HG03103 (cell line): ENCODE data around the gene SOX18.

ENCODE experiments used
- ATAC-seq: cut with Tn5 transposase; IDR thresholded peaks from one replicate; pipeline ENCODE4 v1.9.1; 2021; ENCODE audit warnings: low read depth; ENCODE audit not compliant: unreplicated experiment

The SOX18 gene

DNA sequence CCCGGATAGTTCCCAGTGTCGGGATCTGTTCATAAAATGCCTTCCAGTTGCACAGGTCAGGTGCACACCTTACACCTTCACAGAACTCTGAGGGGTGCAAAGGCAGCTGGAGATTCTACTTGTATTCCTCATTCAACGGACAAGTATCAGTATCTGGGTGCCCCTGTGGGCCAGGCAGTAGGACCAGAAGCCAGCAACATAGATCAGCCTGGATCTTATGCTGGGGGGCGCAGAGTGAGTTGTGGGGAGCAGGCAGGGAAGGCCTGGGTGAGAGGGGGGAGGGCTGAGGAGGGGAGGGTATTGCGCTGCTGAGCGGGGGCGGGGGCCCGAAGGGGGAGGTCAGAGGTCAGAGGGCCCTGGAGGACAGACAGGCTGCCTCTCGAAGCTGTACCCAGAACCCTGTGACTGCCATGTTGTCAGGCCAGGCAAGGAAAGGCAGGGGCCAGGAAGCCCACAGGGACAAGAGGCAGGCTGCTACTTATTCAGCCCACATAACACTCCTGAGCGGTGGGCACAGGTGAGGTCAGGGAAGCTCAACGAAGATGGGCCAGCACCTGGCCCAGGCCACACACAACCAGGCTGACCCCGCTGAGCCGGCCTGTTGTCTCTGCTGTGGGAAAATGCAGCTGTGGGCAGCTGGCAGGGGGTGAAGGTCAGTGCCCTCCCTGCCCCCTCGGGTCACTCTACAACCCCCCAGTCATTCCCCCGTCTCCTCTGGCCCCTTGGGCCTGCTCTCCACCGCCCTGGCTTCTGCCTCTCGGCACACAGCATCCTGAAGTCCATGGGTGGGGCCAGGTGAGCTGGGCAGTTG, 31.6 kb upstream of the SOX18 start:
- ATAC-seq = no peak

DNA sequence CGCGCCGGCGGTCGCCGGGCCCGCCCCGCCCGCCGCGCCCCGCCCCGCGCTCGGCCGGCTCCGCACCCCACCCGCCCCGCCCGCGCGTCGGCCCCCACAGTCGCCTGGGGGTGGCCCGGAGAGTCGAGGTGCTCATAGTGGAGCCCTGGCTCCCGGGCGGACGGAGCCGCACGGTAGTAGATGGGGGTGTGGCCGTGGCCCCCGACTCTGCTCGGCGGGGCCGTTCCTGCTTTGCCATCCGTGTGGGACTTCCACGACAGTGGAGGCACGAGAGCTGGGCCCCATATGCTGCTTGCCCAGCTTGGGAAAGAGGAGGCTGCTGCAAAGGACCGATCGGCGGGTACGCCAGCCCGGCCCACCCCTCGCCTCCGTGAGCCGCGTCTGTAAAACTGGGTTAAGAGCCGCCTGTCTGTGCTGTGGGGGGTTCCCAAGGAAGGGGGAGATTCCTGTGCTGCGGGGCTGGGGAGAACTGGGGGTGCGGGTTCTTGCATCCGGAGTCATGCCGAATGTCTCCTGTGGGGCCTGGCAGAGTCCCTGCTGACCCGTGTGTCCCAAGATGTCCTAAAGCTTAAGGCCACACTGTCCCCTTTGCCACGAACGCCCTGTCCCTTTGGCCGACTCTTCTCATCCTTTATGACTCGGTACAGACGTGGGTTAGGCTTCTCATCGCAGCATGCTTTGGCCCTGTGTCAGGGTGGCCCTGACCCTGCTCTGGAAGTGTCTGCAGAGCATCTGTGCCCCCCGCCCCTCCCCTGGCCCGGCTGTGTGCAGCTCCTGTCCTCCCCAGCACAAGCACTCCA, 30.8 kb upstream of the SOX18 start, which contains the start of gene OPRL1:
Gene OPRL1, plus strand, starts transcription at position 70 of the 800 bp plus-strand sequence. CDS start 12,639 bp downstream, outside the sequence.
- no peak for ATAC-seq

DNA sequence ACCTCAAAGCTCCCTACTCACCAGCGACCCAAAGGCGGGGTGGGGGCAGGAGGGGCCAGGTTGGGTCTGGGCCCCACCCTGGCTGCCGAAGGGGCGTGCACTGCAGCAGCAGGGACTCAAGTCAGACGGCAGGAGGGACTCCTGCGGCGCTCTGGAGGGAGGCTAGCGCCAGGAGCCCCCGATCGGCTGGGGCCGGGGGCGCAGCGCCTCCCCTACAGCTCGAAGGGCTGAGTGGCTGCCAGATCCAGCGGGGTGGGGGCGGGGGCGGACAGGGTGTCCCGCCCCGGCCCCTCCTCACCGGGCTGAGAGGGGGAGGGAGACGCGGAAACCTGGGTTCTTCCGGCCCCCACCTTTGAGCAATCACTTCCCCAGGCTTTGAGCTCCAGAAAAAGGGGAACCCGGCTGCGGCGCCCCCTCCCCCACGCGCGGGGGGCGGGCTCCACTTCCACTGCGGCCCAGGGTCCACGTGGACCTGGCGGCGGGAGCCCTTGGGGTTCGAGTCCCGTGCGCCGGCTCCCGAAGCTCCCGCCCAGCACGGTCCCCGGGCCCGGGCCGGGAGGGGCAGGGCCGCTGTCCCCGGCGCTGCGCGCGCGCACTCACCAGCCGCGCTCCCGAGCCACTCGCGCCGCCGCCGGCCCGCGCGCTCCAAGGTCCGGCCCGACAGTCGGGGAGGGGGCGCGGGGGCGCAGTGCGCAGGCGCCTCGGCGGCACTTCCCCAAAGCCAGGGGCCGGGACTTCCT, 30.0 kb upstream of the SOX18 start, which contains the start of gene RGS19:
Gene RGS19, minus strand, starts transcription at position 246 of the 740 bp plus-strand sequence. CDS start 2,632 bp downstream, outside the sequence.
- peak; percentile 33 for ATAC-seq

DNA sequence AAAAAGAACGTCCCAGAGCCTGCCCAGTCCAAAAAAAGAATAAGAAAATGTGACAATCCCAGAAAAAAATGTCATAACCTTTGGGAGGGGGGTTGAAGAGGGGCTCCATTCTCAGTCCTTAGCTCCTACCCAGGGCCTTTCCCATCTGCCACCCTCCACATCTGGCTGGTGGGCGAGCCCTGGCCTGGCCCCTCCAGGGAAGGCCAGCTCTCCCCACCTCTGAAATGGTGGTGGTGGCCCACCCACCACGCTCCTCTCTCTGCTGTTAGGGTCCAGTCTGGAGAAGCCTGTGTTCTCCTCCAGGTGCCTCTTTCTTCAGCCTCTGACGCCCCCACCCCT, 29.5 kb upstream of the SOX18 start:
- no peak for ATAC-seq

DNA sequence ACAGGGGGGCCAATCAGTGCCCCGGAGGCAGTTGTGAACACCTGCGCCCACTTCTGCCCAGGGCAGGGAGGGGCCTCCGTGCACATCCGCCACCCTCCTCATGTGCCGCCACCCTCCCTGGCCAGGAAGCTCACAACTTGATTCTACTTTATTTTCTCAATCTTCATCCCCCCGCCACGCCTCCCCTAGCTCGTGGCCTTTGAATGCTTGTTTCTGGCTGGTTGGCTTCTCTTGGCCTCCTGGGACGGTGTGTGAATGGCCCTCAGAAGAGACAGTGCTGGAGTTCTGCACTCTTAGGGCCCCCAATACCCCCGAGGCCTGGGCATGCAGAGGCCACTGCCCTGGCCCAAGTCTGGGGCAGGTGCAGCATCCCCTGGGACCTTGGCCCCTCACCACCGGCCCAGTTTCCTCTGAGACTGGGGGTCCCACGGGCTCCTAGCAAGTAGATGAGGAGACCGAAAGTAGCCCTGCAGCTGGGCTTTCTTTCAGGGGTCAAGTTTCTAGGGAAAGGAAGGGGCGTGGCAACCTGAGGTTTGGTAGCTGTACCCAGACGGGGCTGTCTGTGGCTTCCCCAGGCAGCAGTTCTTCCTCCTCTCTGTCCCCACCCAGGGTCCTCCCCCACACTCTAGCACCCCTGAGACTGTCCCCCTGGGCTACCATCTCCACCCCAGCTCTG, 28.6 kb upstream of the SOX18 start:
- ATAC-seq = no peak

DNA sequence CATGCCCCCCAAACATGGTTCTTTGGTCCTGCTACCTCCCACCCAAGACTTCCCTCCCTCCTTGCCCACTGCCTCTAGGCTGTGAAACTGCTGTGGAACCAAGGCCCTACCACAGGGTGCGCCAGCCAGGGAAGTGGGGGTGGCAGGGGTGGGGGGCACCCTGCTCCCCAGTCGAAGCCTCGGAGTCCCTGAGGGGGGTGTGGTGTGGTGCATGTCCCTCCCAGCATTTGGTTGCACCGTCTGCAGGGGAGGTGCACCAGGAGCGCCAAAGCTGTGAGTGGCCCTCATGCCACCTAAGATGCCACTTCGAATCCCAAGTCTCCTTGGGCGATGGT, 28.1 kb upstream of the SOX18 start:
- no peak for ATAC-seq

DNA sequence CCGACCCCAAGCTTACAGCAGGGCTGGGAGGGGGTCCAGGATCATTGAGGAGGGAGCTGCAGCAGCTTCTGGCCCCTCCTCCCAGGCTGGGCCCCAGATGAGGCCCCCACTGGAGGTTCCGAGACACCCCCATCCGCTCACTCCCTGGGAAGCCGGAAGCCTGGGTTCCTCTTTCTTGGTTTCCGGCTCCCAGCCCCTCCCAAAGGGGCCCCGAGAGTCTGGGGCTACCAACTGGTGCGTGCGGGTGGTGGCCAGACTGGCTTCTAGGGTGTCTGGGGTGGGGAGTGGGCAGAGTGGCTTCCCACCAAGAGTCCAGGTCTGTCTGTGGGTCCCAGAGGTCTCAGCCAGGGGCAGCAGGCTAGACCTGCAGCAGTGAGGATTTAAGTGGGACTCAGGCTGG, 27.7 kb upstream of the SOX18 start:
- no peak for ATAC-seq

DNA sequence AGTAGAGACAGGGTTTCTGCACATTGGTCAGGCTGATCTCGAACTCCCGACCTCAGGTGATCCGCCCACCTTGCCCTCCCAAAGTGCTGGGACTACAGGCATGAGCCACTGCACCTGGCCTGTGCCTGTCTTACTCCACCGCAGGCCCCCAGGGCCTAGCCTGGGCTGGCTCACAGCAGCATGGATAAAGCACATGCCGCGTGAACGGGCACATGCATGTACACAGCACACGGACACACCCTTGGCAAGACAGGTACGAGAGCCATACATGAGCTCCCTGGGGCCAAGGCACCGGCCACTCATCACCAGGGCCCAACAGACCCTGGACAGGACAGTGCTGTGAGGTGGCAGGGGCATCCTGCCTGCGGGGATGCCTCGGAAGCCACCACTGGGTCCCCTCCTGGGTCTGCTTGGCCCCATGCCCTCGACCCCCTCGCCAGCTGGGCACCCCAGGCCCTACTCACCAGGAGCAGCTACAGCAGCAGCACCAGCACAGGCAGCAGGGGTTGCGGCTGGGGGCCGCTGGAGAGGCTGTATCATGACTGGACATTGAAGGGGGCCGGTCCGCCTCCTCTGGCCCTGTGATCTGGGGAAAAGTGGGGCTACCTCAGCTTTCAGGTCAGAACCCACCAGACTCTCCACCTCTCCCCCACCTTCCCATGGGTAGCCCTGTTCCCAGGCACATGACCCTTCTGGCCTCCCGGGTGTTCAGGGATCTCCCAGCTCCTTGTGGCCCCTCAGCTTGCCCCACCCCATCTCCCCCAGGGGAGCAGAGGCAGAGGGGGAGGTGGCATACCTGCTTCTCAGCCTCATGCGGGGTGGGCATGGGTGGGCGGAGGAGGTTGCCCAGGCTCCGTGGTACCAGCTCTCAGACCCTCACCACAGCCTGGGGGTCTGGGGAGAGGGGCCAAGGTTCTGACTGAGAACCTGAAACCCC, 26.9 kb upstream of the SOX18 start:
- ATAC-seq = no peak

DNA sequence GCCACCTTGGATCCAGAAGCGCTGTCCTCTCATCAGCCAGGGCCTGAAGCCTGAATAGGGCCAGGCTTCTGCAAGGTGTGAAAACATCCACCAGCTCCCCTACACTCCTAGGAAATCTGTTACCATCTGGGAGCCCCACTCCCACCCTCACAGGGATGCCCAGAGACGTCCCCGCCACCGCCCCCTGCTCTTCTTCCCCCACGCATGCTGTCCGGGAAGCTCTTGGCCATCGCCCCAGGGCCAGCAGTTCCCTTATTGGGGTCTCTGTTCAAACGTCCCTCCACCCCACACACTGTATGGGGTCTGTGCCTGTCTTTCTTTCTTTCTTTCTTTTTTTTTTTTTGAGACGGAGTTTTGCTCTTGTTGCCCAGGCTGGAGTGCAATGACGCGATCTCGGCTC, 26.1 kb upstream of the SOX18 start:
- ATAC-seq = no peak

DNA sequence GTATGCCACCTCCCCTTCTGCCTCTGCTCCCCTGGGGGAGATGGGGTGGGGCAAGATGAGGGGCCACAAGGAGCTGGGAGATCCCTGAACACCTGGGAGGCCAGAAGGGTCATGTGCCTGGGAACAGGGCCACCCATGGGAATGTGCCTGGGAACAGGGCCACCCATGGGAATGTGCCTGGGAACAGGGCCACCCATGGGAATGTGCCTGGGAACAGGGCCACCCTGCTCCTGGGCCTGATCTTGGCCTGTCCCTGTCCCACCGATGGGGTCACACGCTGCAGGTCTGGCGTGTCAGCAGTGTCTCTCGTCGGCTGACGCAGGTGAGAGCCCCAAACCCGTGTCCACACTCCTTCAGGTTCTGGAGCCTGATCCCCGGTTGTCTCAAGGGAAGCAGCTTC, 25.5 kb upstream of the SOX18 start:
- ATAC-seq = no peak

DNA sequence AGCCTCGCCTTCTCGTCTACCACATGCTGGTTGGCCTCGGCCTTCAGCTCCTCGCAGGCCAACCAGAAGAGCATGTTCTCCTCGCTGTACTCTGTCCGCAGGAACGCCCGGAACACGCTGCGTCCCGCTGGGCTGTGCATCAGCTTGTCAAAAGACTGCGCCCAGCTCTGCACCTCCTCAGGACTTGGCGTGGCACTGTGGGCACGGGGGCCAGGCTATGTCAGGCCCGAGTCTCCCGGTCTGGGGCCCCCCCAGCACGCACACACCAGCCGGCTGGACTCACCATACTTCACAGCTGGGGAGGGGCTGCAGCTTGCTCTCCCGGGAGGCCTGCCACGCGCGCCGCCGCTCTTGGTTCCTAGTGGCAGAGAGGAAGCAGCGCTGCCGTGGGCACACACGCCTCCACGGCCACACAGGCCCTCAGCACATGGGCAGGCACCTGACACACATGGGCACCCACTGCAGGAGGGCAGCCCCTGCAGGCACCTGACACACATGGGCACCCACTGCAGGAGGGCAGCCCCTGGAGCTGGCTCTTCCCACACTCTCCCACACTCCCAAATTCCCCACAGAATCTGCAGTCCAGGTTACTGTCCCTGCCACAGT, 24.8 kb upstream of the SOX18 start:
- no peak for ATAC-seq

DNA sequence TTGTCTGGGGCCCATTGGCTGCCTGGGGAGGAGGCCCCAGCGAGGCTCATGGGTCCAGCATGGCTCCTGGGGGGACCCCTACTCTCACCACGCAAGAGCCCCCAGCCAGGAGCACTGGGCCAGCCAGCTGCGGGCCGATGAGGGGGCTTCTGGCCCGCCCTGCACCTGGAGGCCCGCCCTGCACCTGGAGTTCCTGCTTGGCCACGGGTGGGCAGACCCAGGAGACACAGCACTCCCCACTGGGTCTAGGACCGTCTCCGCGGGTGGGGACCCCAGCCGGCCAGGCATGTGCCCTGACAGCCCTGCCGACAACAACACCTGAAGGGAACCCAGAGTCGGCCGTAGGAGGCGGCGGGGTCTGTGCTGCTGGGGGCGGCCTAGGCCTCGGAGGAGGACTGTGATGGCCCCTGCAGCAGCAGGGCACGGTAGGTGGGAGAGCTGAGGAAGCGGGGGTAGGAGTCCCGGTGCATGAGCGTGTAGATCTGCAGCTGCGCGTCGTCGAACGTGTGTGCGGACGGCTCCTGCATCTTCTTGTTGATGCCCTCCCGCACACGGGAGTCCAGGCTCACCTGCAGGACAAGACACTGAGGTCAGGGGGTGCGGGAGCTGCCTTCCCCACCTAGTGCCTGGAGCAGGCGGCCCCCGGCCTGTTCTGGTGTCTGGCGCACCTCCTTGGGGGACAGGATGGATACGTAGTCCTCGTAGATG, 24.2 kb upstream of the SOX18 start:
- ATAC-seq = no peak

DNA sequence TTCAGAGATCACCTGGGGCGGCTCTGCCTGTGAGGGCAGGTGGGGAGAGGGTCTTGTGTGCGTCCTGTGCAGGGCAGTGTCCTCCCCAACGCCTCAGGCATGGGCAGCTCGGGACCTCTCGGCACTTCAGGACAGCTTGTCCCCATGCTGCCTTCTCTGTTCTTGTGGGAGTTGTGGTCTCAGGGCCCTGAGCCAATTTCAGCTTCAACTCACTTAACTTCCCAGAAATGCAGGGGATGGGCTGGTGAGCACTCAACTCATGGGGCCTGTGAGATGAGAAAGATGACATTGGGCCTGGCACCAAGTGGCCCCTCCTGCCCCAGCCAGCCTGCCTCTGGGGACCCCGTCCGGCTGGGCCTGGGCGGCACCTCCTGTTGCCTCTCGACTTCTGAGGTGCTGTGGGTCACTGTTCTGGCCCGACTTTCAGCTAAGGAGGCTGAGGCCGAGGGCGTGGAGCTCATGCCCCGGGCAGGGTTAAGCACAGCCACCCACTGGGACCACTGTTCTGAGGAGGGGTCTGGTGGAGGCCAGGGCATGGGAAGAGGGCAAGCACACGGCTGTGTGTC, 23.1 kb upstream of the SOX18 start:
- no peak for ATAC-seq

DNA sequence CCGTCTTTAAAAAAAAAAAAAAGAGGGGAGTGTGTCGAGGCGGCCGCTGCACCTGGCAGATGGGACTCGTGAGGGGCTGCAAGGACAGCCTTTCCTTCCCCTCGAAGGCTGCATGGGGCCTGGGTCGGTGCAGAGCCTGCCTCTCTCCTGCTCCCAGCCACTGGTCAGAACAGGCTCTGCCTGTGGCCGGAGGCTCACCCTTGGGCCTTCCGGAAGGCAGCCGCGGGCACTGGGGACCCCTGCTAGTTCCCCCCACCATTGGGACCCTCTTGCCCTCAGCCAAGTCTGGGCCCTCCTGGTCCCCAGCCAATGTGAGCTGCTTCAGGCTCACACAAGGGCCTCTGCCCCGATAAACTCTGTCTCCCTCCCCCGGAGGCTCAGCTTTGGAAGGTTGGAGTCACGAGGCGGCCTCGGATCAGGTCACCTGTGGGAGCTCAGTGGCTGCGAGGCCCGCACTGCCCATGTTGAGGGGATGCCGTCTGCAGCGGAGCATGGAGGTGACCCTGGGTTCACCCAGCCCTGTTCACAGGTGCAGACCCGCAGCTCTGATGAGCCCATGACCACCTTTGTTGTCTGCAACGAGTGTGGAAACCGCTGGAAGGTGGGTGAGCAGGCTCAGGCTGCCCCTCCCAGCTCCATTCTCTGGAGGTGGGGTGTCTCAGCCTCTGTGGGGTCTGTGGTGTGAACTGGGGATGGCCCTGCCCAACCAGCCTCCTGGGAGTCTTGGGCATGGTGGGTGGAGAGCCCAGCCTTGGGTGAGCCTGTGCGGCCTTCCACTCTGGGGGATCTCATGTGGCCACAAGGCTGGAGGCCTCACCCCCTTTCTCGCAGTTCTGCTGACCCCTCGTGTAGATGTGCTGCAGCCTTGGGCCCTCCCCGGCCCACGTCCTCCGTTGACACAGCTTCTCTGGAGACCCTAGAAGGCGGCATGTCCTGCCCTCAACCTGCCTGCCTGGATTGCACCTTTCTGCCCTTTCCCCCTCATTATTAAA, 22.2 kb upstream of the SOX18 start:
- no peak for ATAC-seq

DNA sequence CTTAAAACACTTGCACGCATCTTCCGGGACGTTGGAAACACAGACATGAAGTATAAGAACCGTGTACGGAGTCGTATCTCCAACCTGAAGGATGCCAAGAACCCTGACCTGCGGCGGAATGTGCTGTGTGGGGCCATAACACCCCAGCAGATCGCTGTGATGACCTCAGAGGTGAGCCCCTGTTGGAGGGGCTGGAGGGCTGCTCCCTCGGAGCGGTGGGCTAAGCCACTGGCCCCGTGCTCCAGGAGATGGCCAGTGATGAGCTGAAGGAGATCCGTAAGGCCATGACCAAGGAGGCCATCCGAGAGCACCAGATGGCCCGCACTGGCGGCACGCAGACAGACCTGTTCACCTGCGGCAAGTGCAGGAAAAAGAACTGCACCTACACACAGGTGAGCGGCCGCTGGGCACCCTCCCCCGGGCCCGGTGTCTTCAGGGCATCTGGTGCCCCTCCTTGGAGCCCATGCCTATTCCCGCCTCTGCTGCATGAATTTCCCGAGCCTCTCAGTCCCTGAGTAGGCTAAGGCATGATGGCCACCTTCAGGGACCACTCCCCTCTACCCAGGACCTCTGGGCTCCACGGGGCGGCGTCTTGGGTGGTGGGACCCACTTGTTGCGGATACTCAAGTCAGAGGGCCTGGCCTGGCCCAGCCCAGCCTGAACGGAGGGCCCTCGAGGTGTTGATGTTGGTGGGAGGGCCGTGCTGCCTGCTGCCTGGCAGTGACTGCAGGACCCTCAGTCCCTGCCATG, 21.0 kb upstream of the SOX18 start:
- no peak for ATAC-seq

DNA sequence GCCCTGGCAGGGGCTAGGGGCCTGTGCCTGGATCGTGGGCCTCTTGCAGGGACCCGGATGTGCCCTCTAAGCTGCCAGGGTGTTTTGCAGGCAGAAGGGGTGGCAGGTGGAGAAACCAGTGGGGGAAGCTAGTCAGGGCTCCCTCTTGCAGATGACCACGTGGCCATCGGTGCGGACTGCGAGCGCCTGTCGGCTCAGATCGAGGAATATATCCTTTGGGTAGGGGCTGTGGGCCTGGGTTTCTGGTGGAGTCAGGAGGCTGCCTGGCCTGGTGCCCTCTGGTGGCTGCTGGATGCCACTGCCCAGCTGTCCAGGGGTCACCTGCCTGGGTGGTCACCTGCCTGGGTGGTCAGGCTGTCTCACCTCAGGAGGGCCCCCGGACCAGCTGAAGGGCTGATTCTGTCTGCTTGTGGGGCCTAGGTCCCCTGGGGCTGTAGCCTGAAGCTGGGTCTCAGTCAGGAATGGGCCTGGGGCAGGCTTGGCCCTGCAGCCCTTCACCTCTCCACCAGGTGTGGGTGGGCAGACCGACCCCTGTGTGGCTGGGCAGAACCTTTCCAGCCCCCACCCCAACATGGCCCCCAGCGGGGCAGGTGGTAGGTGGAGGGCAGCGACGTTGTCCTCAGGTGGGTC, 20.3 kb upstream of the SOX18 start:
- no peak for ATAC-seq
